Kidney (tissue), 14 donors: ENCODE results near the gene METTL9. TPM values are rescaled to one million over a fixed set of nuclear protein-coding genes. Genes with fewer than 3 reads are reported as not detected.
"Not testable (repeated sequence)": the region's sequence is repeated elsewhere in the genome, so short reads cannot be mapped to it uniquely, and the experiment has no call there.

ENCODE experiments used
- DNase-seq, 5 donors: peaks; one replicate each; pipeline ENCODE4 v3.0.0-alpha.2; 2013 to 2020
- FAIRE-seq: peaks from 2 replicates; lab custom pipeline; 2012; peaks lifted over from hg19 to GRCh38; lab: Jason Lieb, UNC
- H3K27ac ChIP-seq, 2 donors: one replicate each; pipeline ENCODE4 v1.7.0; 2013; ENCODE audit warnings: low read depth in 2 of 2, low read length in 2 of 2, inconsistent platforms in 1 of 2
- H3K27me3 ChIP-seq: one replicate; pipeline ENCODE4 v1.7.1; 2013; ENCODE audit warnings: low read length, inconsistent platforms; ENCODE audit not compliant: control insufficient read depth, insufficient read depth
- H3K36me3 ChIP-seq, 3 donors: one replicate each; pipeline versions ENCODE4 v1.7.0 to v1.7.1; 2013; ENCODE audit warnings: low read length in 3 of 3, control low read depth in 1 of 3, inconsistent platforms in 1 of 3; ENCODE audit not compliant: insufficient read depth in 3 of 3, control insufficient read depth in 2 of 3
- H3K4me1 ChIP-seq, 3 donors: one replicate each; pipeline versions ENCODE4 v1.7.0 to v1.7.1; 2013; ENCODE audit warnings: low read length in 3 of 3, inconsistent platforms in 1 of 3, low read depth in 1 of 3; ENCODE audit not compliant: control insufficient read depth in 2 of 3, insufficient read depth in 2 of 3
- H3K4me3 ChIP-seq, 3 donors: one replicate each; pipeline versions ENCODE4 v1.7.0 to v1.8.1; 2013; ENCODE audit warnings: low read length in 3 of 3, control low read depth in 1 of 3, inconsistent platforms in 1 of 3
- H3K9ac ChIP-seq, 3 donors: one replicate each; pipeline versions ENCODE4 v1.7.0 to v1.7.1; 2013; ENCODE audit warnings: low read length in 3 of 3, control low read depth in 1 of 3, inconsistent platforms in 1 of 3
- H3K9me3 ChIP-seq, 3 donors: one replicate each; pipeline versions ENCODE4 v1.7.0 to v1.7.1; 2013; ENCODE audit warnings: low read length in 3 of 3, control low read depth in 1 of 3, inconsistent platforms in 1 of 3; ENCODE audit not compliant: control insufficient read depth in 2 of 3, insufficient read depth in 1 of 3
- intact Hi-C: fragments of 100-400 bp; cut with DNase I; formaldehyde crosslinking; loops from one replicate; pipeline ENCODE4 v1.11.1; 2022
- polyA plus RNA-seq: library from polyadenylated mRNA; stranded (reverse); fragments of 350-450 nt; fragmentation: Illumina TruSeq; extraction: RNeasy Lipid Tissue Mini Kit (QIAGEN cat#74804); gene quantifications from one replicate; pipeline ENCODE4 v1.2.3, GENCODE V29; 2014; ENCODE audit warnings: low read depth, low replicate concordance; ENCODE audit not compliant: insufficient read depth
- total RNA-seq: library from RNA; stranded (reverse); fragmentation: NEBNext Ultra II Directional; extraction: Animal tissue kit (Norgen Biotek cat#: 25700); gene quantifications from one replicate; pipeline ENCODE4 v1.2.1, GENCODE V29; 2021
- TF ChIP-seq, protein P1 (sequence below): IDR thresholded peaks from 3 replicates; pipeline ENCODE4 v1.5.1; 2012; ENCODE audit warnings: mild to moderate bottlenecking, moderate library complexity, borderline replicate concordance; ENCODE audit not compliant: insufficient read depth; ENCODE audit errors: extremely low read depth
- donor health status: control.
- donor health status: control.
- donor health status: control.
- donor health status: control.
- donor health status: control.
- donor health status: DM: yes; HTN: yes; CAD: no.
- donor health status: Normal renal cell carcinoma (clear cell type).

Gene METTL9
- total and polyA plus RNA-seq, 2 donors from 2014 or later = 129 to 193 TPM

DNA sequence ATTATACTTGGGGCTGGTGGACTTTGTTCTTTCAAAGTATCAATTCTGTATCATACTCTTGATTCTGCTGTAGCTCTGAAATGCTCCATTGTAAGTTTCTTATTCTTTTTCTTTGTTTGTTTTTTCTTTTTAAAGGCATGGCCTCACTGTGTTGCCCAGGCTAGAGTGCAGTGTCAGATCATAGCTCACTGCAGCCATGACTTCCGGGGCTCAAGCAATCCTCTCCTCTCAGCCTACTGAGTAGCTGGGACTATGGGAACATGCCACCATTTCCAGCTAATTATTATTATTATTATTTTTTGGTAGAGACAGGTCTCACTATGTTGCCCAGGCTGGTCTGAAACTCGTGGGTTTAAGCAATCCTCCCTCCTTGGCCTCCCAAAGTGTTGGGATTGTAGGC, 38.9 kb upstream of the METTL9 start:
- intact Hi-C loops = no loop called here
- TF ChIP-seq, protein P1, sequence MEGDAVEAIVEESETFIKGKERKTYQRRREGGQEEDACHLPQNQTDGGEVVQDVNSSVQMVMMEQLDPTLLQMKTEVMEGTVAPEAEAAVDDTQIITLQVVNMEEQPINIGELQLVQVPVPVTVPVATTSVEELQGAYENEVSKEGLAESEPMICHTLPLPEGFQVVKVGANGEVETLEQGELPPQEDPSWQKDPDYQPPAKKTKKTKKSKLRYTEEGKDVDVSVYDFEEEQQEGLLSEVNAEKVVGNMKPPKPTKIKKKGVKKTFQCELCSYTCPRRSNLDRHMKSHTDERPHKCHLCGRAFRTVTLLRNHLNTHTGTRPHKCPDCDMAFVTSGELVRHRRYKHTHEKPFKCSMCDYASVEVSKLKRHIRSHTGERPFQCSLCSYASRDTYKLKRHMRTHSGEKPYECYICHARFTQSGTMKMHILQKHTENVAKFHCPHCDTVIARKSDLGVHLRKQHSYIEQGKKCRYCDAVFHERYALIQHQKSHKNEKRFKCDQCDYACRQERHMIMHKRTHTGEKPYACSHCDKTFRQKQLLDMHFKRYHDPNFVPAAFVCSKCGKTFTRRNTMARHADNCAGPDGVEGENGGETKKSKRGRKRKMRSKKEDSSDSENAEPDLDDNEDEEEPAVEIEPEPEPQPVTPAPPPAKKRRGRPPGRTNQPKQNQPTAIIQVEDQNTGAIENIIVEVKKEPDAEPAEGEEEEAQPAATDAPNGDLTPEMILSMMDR = no peak
- H3K27me3 ChIP-seq = no peaks in the 10 kb centered on the region
- no peak overlapping the region for H3K9ac ChIP-seq
- H3K4me1 ChIP-seq = peaks cover 0 to 2% (median 0%) of the 10 kb centered on the region in 3 donors
- no peak overlapping the region for H3K27ac ChIP-seq
- no peaks in the 10 kb centered on the region for H3K36me3 ChIP-seq
- H3K4me3 ChIP-seq = no peak overlapping the region
- no peaks in the 10 kb centered on the region for H3K9me3 ChIP-seq
- FAIRE-seq (no peak), DNase-seq (no peak)

DNA sequence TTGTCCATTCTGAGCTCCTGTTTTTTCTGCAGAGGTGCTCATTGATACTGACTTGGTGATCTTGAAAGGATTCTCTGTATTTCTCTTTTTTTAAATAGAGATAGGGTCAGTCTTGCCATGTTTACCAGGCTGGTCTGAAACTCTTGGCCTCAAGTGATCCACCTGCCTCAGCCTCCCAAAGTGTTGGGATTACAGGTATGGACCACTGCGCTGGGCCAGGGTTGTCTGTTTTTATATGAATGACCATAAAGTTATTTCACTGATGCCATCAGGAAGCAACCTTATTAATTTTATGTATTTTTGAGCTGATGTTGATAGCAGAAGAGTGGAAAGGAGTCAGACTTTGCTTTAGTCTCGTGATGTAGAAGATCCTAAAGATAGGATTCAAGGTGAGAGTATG, 35.7 kb upstream of the METTL9 start:
- H3K4me1 ChIP-seq = peaks cover 0 to 10% (median 4%) of the 10 kb centered on the region in 3 donors
- H3K4me3 ChIP-seq = no peak overlapping the region
- H3K36me3 ChIP-seq = no peaks in the 10 kb centered on the region
- no peak overlapping the region for H3K27ac ChIP-seq
- no peaks in the 10 kb centered on the region for H3K9me3 ChIP-seq
- intact Hi-C loops = no loop called here
- FAIRE-seq (no peak), DNase-seq (no peak)
- TF ChIP-seq, protein P1 = no peak
- no peaks in the 10 kb centered on the region for H3K27me3 ChIP-seq
- H3K9ac ChIP-seq = no peak overlapping the region

DNA sequence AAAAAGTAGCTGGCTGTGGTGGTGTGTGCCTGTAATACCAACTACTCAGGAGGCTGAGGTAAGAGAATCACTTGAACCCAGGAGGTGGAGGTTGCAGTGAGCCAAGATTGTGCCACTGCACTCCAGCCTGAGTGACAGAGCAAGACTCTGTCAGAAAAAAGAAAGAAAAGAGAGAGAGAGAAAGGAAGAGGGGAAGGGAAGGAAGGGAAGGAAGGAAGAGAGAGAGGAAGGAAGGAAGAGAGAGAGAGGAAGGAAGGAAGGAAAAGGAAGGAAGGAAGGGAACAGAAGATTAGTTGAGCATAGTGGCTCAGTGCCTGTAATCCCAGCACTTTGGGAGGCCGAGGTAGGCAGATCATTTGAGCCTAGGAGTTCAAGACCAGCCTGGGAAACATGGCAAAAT, 35.0 kb upstream of the METTL9 start:
- H3K9ac ChIP-seq, H3K27ac ChIP-seq, H3K36me3 ChIP-seq, H3K4me3 ChIP-seq, H3K27me3 ChIP-seq, DNase-seq, FAIRE-seq, H3K9me3 ChIP-seq, intact Hi-C loops: not testable (repeated sequence)
- peaks cover 0 to 10% (median 4%) of the 10 kb centered on the region in 3 donors for H3K4me1 ChIP-seq

DNA sequence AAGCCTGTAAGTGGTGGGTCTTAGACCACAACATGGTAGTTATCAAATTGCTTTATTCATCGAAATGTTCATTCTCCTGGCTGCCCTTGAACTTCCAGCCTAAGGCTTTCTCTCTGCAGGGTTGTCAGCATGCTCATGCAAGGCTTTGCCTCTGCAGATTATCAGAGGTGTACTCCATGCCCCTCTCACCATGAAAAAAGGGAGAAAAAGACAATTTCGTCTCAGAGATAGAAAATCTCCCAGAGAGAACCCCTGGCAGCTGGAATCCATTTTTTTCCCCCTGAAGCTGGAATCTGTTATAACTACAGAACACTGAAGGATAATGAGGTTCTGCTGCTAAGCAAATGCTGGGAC, 33.9 kb upstream of the METTL9 start:
- Histone ChIP-seq H3K9ac (no peak overlapping the region), H3K27ac (peak overlapping the region in 1 of 2 donors; percentile 20), H3K4me1 (peaks cover 0 to 10% (median 4%) of the 10 kb centered on the region in 3 donors), H3K9me3 (no peaks in the 10 kb centered on the region), H3K36me3 (no peaks in the 10 kb centered on the region), H3K4me3 (no peak overlapping the region), H3K27me3 (no peaks in the 10 kb centered on the region)
- DNase-seq = no peak
- no peak for FAIRE-seq
- TF ChIP-seq, protein P1 = no peak
- intact Hi-C loops = no loop called here
